Measurements from ENCODE around the gene GINS1. TPM values are rescaled to one million over a fixed set of nuclear protein-coding genes. Genes with fewer than 3 reads are reported as not detected.

Gene GINS1
- total RNA-seq, 2 donors from 2014 or later = 26.3 to 26.6 TPM

- no peak for ATAC-seq
- Mint-ChIP-seq H3K9me3 (peaks cover 0 to 7% of the 10 kb centered on the region in 2 donors), H3K36me3 (peaks cover 21 to 28% of the 10 kb centered on the region in 2 donors), H3K27ac (peak overlapping the region; percentile 11 to 95)
- no peak for DNase-seq (ENCODE audit: low spot score in 2 of 2)
Observed at GRCh38 chr20:25408890-25409289, 1.4 kb downstream of the GINS1 start.

DNA sequence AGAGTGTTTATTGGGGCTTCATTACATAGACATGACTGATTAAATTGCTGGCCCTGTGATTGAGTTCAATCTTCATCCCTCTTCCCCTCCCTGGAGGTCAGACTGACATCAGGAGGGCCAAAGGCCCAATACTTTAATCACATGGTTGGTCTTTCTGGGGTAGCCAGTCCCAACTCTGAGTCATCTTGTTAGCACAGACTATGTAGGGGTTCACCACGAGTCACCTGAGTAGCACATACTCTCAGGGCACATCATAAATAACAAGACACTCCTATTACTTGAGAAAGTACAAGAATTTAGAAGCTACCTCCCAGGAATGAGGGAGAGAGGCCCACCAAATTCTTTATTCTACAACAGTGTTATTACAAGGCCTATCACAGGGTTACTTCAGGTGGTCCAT, 11.3 kb downstream of the GINS1 start:
- Mint-ChIP-seq H3K36me3 (peaks cover 0 to 4% of the 10 kb centered on the region in 2 donors), H3K27ac (no peak overlapping the region), H3K9me3 (no peaks in the 10 kb centered on the region)
- ATAC-seq (peak in 1 of 2 donors; percentile 50), DNase-seq (ENCODE audit: low spot score in 2 of 2) (no peak)

- Mint-ChIP-seq H3K9me3 (peaks cover 0 to 3% of the 10 kb centered on the region in 2 donors), H3K36me3 (peaks cover 9 to 20% of the 10 kb centered on the region in 2 donors), H3K27ac (peak overlapping the region in 1 of 2 donors; percentile 5)
- DNase-seq (ENCODE audit: low spot score in 2 of 2) (no peak), ATAC-seq (no peak)
Observed at GRCh38 chr20:25421102-25421501, 13.6 kb downstream of the GINS1 start.

DNA sequence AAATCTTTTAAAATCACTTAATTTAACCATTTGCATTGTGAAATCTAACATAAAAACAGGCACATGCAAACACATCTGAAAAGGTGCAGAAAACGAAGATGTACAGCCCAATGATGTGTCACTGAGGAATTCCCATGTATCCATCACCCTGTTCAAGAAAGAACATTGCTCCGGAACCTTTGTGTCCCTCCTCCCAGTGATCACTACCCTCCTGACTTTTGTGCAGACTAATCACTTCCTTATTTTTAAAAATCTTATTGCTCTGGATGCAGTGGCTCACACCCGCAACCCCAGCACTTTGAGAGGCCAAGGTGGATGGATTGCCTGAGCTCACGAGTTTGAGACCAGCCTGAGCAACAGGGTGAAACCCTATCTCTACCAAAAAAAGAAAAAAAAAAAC, 14.6 kb downstream of the GINS1 start:
- H3K9me3 Mint-ChIP-seq = peaks cover 0 to 4% of the 10 kb centered on the region in 2 donors
- peaks cover 10 to 27% of the 10 kb centered on the region in 2 donors for H3K36me3 Mint-ChIP-seq
- H3K27ac Mint-ChIP-seq = no peak overlapping the region
- DNase-seq (ENCODE audit: low spot score in 2 of 2) (no peak), ATAC-seq (no peak)

DNA sequence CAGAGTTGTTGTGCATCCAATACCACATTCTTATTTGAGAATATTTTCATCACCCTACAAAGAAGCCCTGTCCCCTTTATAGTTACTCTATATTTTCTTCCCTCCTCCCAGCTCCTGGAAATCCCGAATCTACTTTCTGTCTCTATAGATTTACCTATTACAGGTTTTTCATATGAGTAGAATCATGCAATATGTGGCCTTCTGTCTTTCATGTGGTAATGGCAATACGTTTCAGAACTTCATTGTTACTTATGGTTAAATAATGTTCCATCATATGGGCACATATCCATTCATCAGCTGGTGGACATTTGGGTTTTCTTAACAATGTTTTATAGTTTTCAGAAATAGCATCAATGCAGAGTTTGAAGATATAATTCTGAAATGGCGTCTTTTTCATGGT, 17.1 kb downstream of the GINS1 start:
- no peak overlapping the region for H3K27ac Mint-ChIP-seq
- peak in 1 of 2 donors; percentile 60 for ATAC-seq
- peaks cover 18 to 38% of the 10 kb centered on the region in 2 donors for H3K36me3 Mint-ChIP-seq

GRCh38 chr20:25437153-25437581, 29.7 kb downstream of the GINS1 start:
- Mint-ChIP-seq H3K27ac (no peak overlapping the region), H3K9me3 (no peaks in the 10 kb centered on the region), H3K36me3 (peaks cover 9 to 15% of the 10 kb centered on the region in 2 donors)
- DNase-seq (ENCODE audit: low spot score in 2 of 2) (no peak), ATAC-seq (no peak)

More for the DNA sequence above, 17.1 kb downstream of the GINS1 start:
- DNase-seq (ENCODE audit: low spot score in 2 of 2) = no peak
- H3K9me3 Mint-ChIP-seq = peaks cover 0 to 4% of the 10 kb centered on the region in 2 donors

GRCh38 chr20:25439328-25439727, 31.9 kb downstream of the GINS1 start:
- no peak for DNase-seq (ENCODE audit: low spot score in 2 of 2)
- peaks cover 6 to 10% of the 10 kb centered on the region in 2 donors for H3K36me3 Mint-ChIP-seq
- H3K27ac Mint-ChIP-seq = peak overlapping the region in 1 of 2 donors; percentile 58
- H3K9me3 Mint-ChIP-seq = no peaks in the 10 kb centered on the region
- ATAC-seq = no peak

- H3K36me3 Mint-ChIP-seq = peaks cover 36 to 45% of the 10 kb centered on the region in 2 donors
- no peak for ATAC-seq
Observed at GRCh38 chr20:25444556-25444955, 37.1 kb downstream of the GINS1 start.

GRCh38 chr20:25447671-25448070, 40.2 kb downstream of the GINS1 start:
- DNase-seq (ENCODE audit: low spot score in 2 of 2) (no peak), ATAC-seq (no peak)
- Mint-ChIP-seq H3K36me3 (peaks cover 36 to 45% of the 10 kb centered on the region in 2 donors), H3K9me3 (no peaks in the 10 kb centered on the region), H3K27ac (no peak overlapping the region)

More at GRCh38 chr20:25444556-25444955, 37.1 kb downstream of the GINS1 start:
- no peak overlapping the region for H3K27ac Mint-ChIP-seq
- H3K9me3 Mint-ChIP-seq = no peaks in the 10 kb centered on the region
- no peak for DNase-seq (ENCODE audit: low spot score in 2 of 2)

GRCh38 chr20:25452333-25452732, 44.9 kb downstream of the GINS1 start:
- DNase-seq (ENCODE audit: low spot score in 2 of 2) = no peak
- no peak for ATAC-seq
- Mint-ChIP-seq H3K9me3 (no peaks in the 10 kb centered on the region), H3K27ac (no peak overlapping the region), H3K36me3 (peaks cover 15 to 21% of the 10 kb centered on the region in 2 donors)

GRCh38 chr20:25453035-25453810, 45.8 kb downstream of the GINS1 start:
- Mint-ChIP-seq H3K9me3 (no peaks in the 10 kb centered on the region), H3K36me3 (peaks cover 9 to 12% of the 10 kb centered on the region in 2 donors), H3K27ac (no peak overlapping the region)
- no peak for ATAC-seq
- no peak for DNase-seq (ENCODE audit: low spot score in 2 of 2)

DNA sequence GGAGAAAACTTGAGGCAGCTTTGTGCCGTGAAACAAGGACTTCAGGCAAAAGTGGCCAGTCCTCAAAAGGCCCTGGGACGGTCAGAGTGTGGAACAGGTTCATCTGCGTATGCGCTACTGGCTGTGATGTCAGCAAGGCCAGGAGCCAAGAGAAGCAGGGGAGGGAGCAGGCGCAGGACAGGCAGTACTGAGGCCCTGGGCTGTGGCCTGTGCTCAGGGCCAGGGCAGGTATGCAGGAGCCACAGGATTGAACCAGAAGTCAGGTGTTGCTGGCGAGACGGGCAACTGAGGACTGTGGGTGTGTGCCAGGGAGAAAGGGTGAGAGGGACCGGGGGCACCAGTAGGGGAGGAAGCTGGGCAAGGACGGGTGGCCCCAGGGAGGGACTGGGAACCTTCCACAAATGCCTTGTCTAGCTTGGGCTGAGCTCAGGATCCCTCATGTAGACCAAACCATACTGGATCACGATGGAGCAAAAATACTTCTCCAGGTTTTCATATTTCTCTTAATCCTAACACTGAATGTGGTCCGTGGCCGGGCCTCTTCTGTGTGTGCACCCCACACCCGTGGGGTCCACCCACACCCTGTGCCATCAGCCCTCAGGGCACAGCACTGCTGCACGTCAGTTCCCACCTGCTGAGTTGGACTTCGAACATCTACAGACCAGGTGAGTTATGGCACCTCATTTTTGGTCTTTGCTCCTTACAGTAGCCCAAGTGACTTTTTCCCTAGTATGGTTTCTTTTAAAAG, 46.9 kb downstream of the GINS1 start:
- DNase-seq (ENCODE audit: low spot score in 2 of 2) (no peak), ATAC-seq (no peak)
- Mint-ChIP-seq H3K27ac (no peak overlapping the region), H3K9me3 (no peaks in the 10 kb centered on the region), H3K36me3 (peaks cover 0 to under 1% of the 10 kb centered on the region in 2 donors)

- Mint-ChIP-seq H3K9me3 (no peaks in the 10 kb centered on the region), H3K27ac (peak overlapping the region in 1 of 2 donors; percentile 56), H3K36me3 (no peaks in the 10 kb centered on the region)
- ATAC-seq (no peak), DNase-seq (ENCODE audit: low spot score in 2 of 2) (no peak)
Observed at GRCh38 chr20:25457886-25458680, 50.6 kb downstream of the GINS1 start.

- peak in 1 of 2 donors; percentile 11 for ATAC-seq
- no peaks in the 10 kb centered on the region for H3K36me3 Mint-ChIP-seq
- DNase-seq (ENCODE audit: low spot score in 2 of 2) = no peak
- peak overlapping the region in 1 of 2 donors; percentile 39 for H3K27ac Mint-ChIP-seq
- no peaks in the 10 kb centered on the region for H3K9me3 Mint-ChIP-seq
Observed at GRCh38 chr20:25459111-25459830, 51.8 kb downstream of the GINS1 start.

DNA sequence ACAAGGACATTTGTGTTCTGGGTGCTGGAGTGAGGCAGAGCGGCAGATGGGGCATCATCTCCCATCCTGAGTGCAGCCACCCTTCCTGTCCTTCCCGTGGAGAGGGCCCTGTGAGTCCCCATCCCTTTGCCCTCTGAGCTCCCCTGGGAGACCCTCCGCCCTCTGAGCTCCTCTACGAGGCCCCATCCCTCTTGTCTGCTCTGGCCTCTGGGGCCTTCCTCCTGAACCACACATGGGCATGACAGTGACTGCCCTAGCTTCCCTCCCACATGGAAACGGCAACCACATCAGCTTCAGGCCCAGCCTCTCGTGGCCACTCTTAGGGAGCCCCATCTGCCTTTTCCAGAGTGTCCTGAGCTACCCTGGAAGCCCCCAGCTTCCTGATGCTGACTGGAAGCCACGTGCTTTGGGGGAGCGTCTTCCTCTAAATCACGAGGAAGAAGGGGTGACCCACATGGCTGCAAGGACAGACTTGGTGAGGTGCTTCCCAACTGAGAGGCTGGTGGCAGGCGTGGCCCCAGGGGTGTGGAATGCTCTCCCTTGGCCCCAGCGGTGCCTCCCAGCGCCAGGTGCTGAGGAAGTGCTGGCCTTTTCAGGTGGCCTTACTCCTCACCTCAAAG, 52.6 kb downstream of the GINS1 start:
- H3K36me3 Mint-ChIP-seq = no peaks in the 10 kb centered on the region
- DNase-seq (ENCODE audit: low spot score in 2 of 2) (no peak), ATAC-seq (no peak)
- H3K27ac Mint-ChIP-seq = peak overlapping the region in 1 of 2 donors; percentile 39
- H3K9me3 Mint-ChIP-seq = no peaks in the 10 kb centered on the region
